Upper lobe of right lung (tissue), 1 donor: Measurements from ENCODE around the gene PTPRF. TPM values are rescaled to one million over a fixed set of nuclear protein-coding genes. Genes with fewer than 3 reads are reported as not detected.

Source experiments
- ATAC-seq: fragments of 200-7000 bp; cut with Tn5 transposase; one replicate; pipeline ENCODE4 v1.9.1; 2020; ENCODE audit warnings: mild to moderate bottlenecking, moderate library complexity
- DNase-seq: peaks from one replicate; pipeline ENCODE4 v3.0.0-alpha.2; 2020
- H3K27ac ChIP-seq: fragments of 200-600 bp; one replicate; pipeline ENCODE4 v1.8.0; 2022
- H3K27me3 ChIP-seq: fragments of 200-600 bp; one replicate; pipeline ENCODE4 v1.8.0; 2022; ENCODE audit warnings: mild to moderate bottlenecking
- H3K36me3 ChIP-seq: fragments of 200-600 bp; one replicate; pipeline ENCODE4 v1.8.0; 2022
- H3K4me1 ChIP-seq: fragments of 200-600 bp; one replicate; pipeline ENCODE4 v1.8.0; 2022
- H3K4me3 ChIP-seq: fragments of 200-600 bp; one replicate; pipeline ENCODE4 v1.8.0; 2022; ENCODE audit warnings: mild to moderate bottlenecking
- H3K9me3 ChIP-seq: fragments of 200-600 bp; one replicate; pipeline ENCODE4 v1.8.0; 2022
- intact Hi-C: fragments of 100-400 bp; cut with DNase I; formaldehyde crosslinking; loops from one replicate; pipeline ENCODE4 v1.11.0; 2022
- total RNA-seq: library from RNA; stranded (reverse); fragmentation: NEBNext Ultra II Directional; extraction: Animal tissue kit (Norgen Biotek cat#: 25700); gene quantifications from one replicate; pipeline ENCODE4 v1.2.1, GENCODE V29; 2021
- TF ChIP-seq, protein P1 (sequence below): fragments of 200-600 bp; IDR thresholded peaks from one replicate; pipeline ENCODE4 v1.8.0; 2022; ENCODE audit warnings: antibody characterized with exemption
- donor health status: DM: no; HTN: yes; CAD: no; lungs with severe emphysema.

Gene PTPRF
- total RNA-seq, 1 donor from 2014 or later, result 199 TPM

- no peaks in the 10 kb centered on the region for H3K36me3 ChIP-seq
- H3K27me3 ChIP-seq, result no peaks in the 10 kb centered on the region
- TF ChIP-seq, protein P1, sequence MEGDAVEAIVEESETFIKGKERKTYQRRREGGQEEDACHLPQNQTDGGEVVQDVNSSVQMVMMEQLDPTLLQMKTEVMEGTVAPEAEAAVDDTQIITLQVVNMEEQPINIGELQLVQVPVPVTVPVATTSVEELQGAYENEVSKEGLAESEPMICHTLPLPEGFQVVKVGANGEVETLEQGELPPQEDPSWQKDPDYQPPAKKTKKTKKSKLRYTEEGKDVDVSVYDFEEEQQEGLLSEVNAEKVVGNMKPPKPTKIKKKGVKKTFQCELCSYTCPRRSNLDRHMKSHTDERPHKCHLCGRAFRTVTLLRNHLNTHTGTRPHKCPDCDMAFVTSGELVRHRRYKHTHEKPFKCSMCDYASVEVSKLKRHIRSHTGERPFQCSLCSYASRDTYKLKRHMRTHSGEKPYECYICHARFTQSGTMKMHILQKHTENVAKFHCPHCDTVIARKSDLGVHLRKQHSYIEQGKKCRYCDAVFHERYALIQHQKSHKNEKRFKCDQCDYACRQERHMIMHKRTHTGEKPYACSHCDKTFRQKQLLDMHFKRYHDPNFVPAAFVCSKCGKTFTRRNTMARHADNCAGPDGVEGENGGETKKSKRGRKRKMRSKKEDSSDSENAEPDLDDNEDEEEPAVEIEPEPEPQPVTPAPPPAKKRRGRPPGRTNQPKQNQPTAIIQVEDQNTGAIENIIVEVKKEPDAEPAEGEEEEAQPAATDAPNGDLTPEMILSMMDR, result no peak
- H3K4me3 ChIP-seq, result no peak overlapping the region
- no peak for DNase-seq
- intact Hi-C loops, result no loop called here
- ATAC-seq, result no peak
- H3K4me1 ChIP-seq, result no peaks in the 10 kb centered on the region
- no peaks in the 10 kb centered on the region for H3K9me3 ChIP-seq
- H3K27ac ChIP-seq, result no peak overlapping the region
Measured at GRCh38 chr1:43597028-43597427, 66.3 kb downstream of the PTPRF start.

- Histone ChIP-seq H3K4me1 (no peaks in the 10 kb centered on the region), H3K36me3 (no peaks in the 10 kb centered on the region), H3K4me3 (no peak overlapping the region), H3K27me3 (no peaks in the 10 kb centered on the region), H3K9me3 (no peaks in the 10 kb centered on the region), H3K27ac (no peak overlapping the region)
- intact Hi-C loops, result no loop called here
- TF ChIP-seq, protein P1, result no peak
- no peak for ATAC-seq
- no peak for DNase-seq
Measured at GRCh38 chr1:43597721-43598120, 67.0 kb downstream of the PTPRF start.

- H3K9me3 ChIP-seq, result no peaks in the 10 kb centered on the region
Measured at GRCh38 chr1:43598622-43599021, 67.9 kb downstream of the PTPRF start.

DNA sequence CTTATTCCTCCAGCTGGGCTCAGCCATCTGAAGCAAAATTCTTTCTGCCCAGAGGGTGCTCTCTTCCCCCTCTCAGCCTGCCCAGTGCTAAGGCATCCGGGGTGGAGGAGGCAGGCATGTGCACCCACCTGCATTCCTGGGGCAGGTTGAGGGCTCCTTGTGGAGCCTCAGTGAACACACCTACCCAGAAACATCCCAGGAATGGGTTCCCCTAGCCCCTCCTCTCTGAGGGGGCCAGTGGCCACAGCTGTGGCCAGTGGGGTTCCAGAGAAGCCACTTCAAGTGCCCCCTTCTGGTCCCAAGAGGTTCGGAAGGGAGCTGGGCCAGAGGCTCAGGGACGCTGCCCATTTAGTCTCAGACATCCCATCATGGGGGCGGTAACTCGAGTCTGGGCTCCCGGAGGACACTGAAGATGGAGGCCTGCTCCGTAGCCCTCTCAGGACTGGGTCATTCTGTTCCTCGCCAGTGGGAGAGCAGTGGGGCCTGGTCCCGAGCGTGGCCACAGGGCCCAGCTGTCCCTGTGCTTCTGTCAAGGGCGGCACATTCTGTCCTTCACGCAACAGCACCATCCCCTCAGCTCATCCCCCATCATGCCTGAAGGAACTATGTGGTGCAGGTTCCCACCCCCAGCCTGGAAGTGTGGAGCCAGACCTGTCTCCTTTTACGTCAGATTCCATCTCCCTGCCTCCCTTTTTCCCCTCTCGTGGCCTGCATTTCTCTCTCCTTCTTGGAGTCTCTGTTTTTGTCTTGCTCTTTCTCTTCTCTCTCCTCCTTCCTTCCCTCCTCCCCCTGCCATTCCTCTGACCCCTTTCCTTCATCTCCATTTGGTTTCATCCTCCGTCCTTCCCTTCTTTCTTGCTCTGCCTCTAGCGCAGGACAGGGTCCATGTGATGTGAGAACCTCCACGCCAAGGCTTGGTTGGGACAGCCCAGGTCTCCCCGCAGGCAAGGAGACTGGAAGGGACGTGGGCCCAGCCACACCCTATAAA is 69.6 kb downstream of the PTPRF start:
- no peaks in the 10 kb centered on the region for H3K27me3 ChIP-seq
- no peak for DNase-seq
- intact Hi-C loops, result no loop called here
- H3K4me3 ChIP-seq, result no peak overlapping the region
- H3K9me3 ChIP-seq, result no peaks in the 10 kb centered on the region
- H3K27ac ChIP-seq, result no peak overlapping the region
- peaks cover 5% of the 10 kb centered on the region for H3K36me3 ChIP-seq
- TF ChIP-seq, protein P1, result no peak
- peak; percentile 85 for ATAC-seq
- H3K4me1 ChIP-seq, result no peaks in the 10 kb centered on the region

More at GRCh38 chr1:43598622-43599021, 67.9 kb downstream of the PTPRF start:
- Histone ChIP-seq H3K4me1 (no peaks in the 10 kb centered on the region), H3K27ac (no peak overlapping the region), H3K27me3 (no peaks in the 10 kb centered on the region), H3K4me3 (no peak overlapping the region), H3K36me3 (no peaks in the 10 kb centered on the region)
- TF ChIP-seq, protein P1, result no peak
- ATAC-seq, result no peak
- intact Hi-C loops, result no loop called here
- DNase-seq, result no peak

GRCh38 chr1:43602990-43603389 is 72.3 kb downstream of the PTPRF start:
- DNase-seq (no peak), ATAC-seq (no peak)
- H3K4me1 ChIP-seq, result no peaks in the 10 kb centered on the region
- H3K27me3 ChIP-seq, result no peaks in the 10 kb centered on the region
- H3K9me3 ChIP-seq, result no peaks in the 10 kb centered on the region
- H3K27ac ChIP-seq, result no peak overlapping the region
- H3K4me3 ChIP-seq, result no peak overlapping the region
- intact Hi-C loops, result no loop called here
- TF ChIP-seq, protein P1, result no peak
- H3K36me3 ChIP-seq, result peaks cover 20% of the 10 kb centered on the region
